Central memory CD8-positive, alpha-beta T cell (primary cell): ENCODE data around the gene PARS2.
A peak's percentile ranks its signal among the peaks of the same experiment; 100 is the strongest.

Experiments used
- ATAC-seq: fragments of 150-1000 bp; cut with Tn5 transposase; replicated peaks from 2 replicates; pipeline ENCODE4 v1.10.0; 2022; ENCODE audit warnings: mild to moderate bottlenecking, moderate FRiP score, moderate number of reproducible peaks; ENCODE audit not compliant: poor library complexity, severe bottlenecking; ENCODE audit errors: extremely low read depth
- DNase-seq, 2 donors: peaks; one replicate each; pipeline ENCODE4 v3.0.0; 2021; ENCODE audit warnings: low spot score in 2 of 2
- H3K27ac Mint-ChIP-seq: one replicate; pipeline ENCODE4 v1.8.0; 2022; ENCODE audit warnings: low read depth, mild to moderate bottlenecking, moderate library complexity, mixed read lengths
- H3K27me3 Mint-ChIP-seq: one replicate; pipeline ENCODE4 v1.8.0; 2022; ENCODE audit warnings: mixed read lengths
- H3K36me3 Mint-ChIP-seq: one replicate; pipeline ENCODE4 v1.8.0; 2022; ENCODE audit warnings: mild to moderate bottlenecking, moderate library complexity, mixed read lengths; ENCODE audit not compliant: insufficient read depth
- H3K4me1 Mint-ChIP-seq: one replicate; pipeline ENCODE4 v1.8.0; 2022; ENCODE audit warnings: mixed read lengths
- H3K4me3 Mint-ChIP-seq: one replicate; pipeline ENCODE4 v1.8.0; 2022; ENCODE audit warnings: mild to moderate bottlenecking, moderate library complexity, mixed read lengths
- H3K9me3 Mint-ChIP-seq: one replicate; pipeline ENCODE4 v1.8.0; 2022; ENCODE audit warnings: mixed read lengths

The PARS2 gene

GRCh38 chr1:54764133-54764921 is at the start of gene PARS2:
Gene PARS2, minus strand, starts transcription at chr1:54764523. Its CDS starts 5,362 bp downstream, at chr1:54759161.
- H3K4me3 Mint-ChIP-seq: peak within 1 kb of the TSS; percentile 95
- H3K9me3 Mint-ChIP-seq: no peaks in the 10 kb centered on the region
- H3K27me3 Mint-ChIP-seq: no peaks in the 10 kb centered on the region
- peak within 1 kb of the TSS; percentile 94 for H3K27ac Mint-ChIP-seq
- ATAC-seq (peak; percentile 98), DNase-seq (peak; percentile 86 to 90)
- peaks cover 24% of the 10 kb centered on the region for H3K4me1 Mint-ChIP-seq
- peaks cover 2% of the 10 kb centered on the region for H3K36me3 Mint-ChIP-seq

- Mint-ChIP-seq H3K4me3 (no peak overlapping the region), H3K27me3 (no peaks in the 10 kb centered on the region), H3K9me3 (no peaks in the 10 kb centered on the region), H3K36me3 (peaks cover 5% of the 10 kb centered on the region), H3K27ac (no peak overlapping the region), H3K4me1 (peaks cover 18% of the 10 kb centered on the region)
- ATAC-seq (no peak), DNase-seq (no peak)
These were observed 49.8 kb upstream of the PARS2 start for GRCh38 chr1:54814126-54814498.

GRCh38 chr1:54813485-54814125 is 49.3 kb upstream of the PARS2 start:
- peaks cover 19% of the 10 kb centered on the region for H3K4me1 Mint-ChIP-seq
- no peak for DNase-seq
- no peak for ATAC-seq
- H3K9me3 Mint-ChIP-seq: no peaks in the 10 kb centered on the region
- H3K36me3 Mint-ChIP-seq: peaks cover 5% of the 10 kb centered on the region
- H3K4me3 Mint-ChIP-seq: no peak overlapping the region
- H3K27ac Mint-ChIP-seq: no peak overlapping the region
- no peaks in the 10 kb centered on the region for H3K27me3 Mint-ChIP-seq

- H3K27me3 Mint-ChIP-seq: no peaks in the 10 kb centered on the region
- H3K4me1 Mint-ChIP-seq: peaks cover 20% of the 10 kb centered on the region
- no peak overlapping the region for H3K27ac Mint-ChIP-seq
- H3K9me3 Mint-ChIP-seq: no peaks in the 10 kb centered on the region
- no peak overlapping the region for H3K4me3 Mint-ChIP-seq
- ATAC-seq (peak; percentile 67), DNase-seq (no peak)
- H3K36me3 Mint-ChIP-seq: no peaks in the 10 kb centered on the region
These were observed 48.6 kb upstream of the PARS2 start for GRCh38 chr1:54812801-54813484.

GRCh38 chr1:54811739-54812655 is 47.7 kb upstream of the PARS2 start:
- DNase-seq (no peak), ATAC-seq (no peak)
- no peaks in the 10 kb centered on the region for H3K36me3 Mint-ChIP-seq
- no peak overlapping the region for H3K4me3 Mint-ChIP-seq
- H3K27ac Mint-ChIP-seq: no peak overlapping the region
- H3K27me3 Mint-ChIP-seq: no peaks in the 10 kb centered on the region
- peaks cover 28% of the 10 kb centered on the region for H3K4me1 Mint-ChIP-seq
- no peaks in the 10 kb centered on the region for H3K9me3 Mint-ChIP-seq

GRCh38 chr1:54811066-54811465 is 46.7 kb upstream of the PARS2 start:
- ATAC-seq (no peak), DNase-seq (no peak)
- H3K9me3 Mint-ChIP-seq: no peaks in the 10 kb centered on the region
- no peak overlapping the region for H3K4me3 Mint-ChIP-seq
- no peak overlapping the region for H3K27ac Mint-ChIP-seq
- no peaks in the 10 kb centered on the region for H3K27me3 Mint-ChIP-seq
- peaks cover 33% of the 10 kb centered on the region for H3K4me1 Mint-ChIP-seq
- no peaks in the 10 kb centered on the region for H3K36me3 Mint-ChIP-seq

- no peak overlapping the region for H3K27ac Mint-ChIP-seq
- H3K4me3 Mint-ChIP-seq: no peak overlapping the region
- no peaks in the 10 kb centered on the region for H3K36me3 Mint-ChIP-seq
- peak; percentile 37 for ATAC-seq
- no peaks in the 10 kb centered on the region for H3K9me3 Mint-ChIP-seq
- no peaks in the 10 kb centered on the region for H3K27me3 Mint-ChIP-seq
- peak; percentile 52 to 61 for DNase-seq
- peaks cover 33% of the 10 kb centered on the region for H3K4me1 Mint-ChIP-seq
These were observed 46.0 kb upstream of the PARS2 start for GRCh38 chr1:54810153-54810942.

- Mint-ChIP-seq H3K4me3 (no peak overlapping the region), H3K36me3 (no peaks in the 10 kb centered on the region), H3K27me3 (no peaks in the 10 kb centered on the region), H3K9me3 (no peaks in the 10 kb centered on the region), H3K4me1 (peaks cover 37% of the 10 kb centered on the region), H3K27ac (no peak overlapping the region)
- ATAC-seq: no peak
- no peak for DNase-seq
These were observed 45.3 kb upstream of the PARS2 start for GRCh38 chr1:54809496-54810074.

- DNase-seq: no peak
- Mint-ChIP-seq H3K36me3 (no peaks in the 10 kb centered on the region), H3K4me1 (peaks cover 43% of the 10 kb centered on the region), H3K4me3 (peak overlapping the region; percentile 15), H3K27ac (peak overlapping the region; percentile 87), H3K9me3 (no peaks in the 10 kb centered on the region), H3K27me3 (no peaks in the 10 kb centered on the region)
- ATAC-seq: no peak
These were observed 44.3 kb upstream of the PARS2 start for GRCh38 chr1:54808443-54809207.

- H3K4me1 Mint-ChIP-seq: peaks cover 44% of the 10 kb centered on the region
- ATAC-seq (no peak), DNase-seq (no peak)
- no peaks in the 10 kb centered on the region for H3K27me3 Mint-ChIP-seq
- H3K27ac Mint-ChIP-seq: peak overlapping the region; percentile 87
- peak overlapping the region; percentile 15 for H3K4me3 Mint-ChIP-seq
- H3K36me3 Mint-ChIP-seq: no peaks in the 10 kb centered on the region
- H3K9me3 Mint-ChIP-seq: no peaks in the 10 kb centered on the region
These were observed 43.4 kb upstream of the PARS2 start for GRCh38 chr1:54807756-54808155.
